NCI-H1694 (cell line): ENCODE measurements around the gene ARHGAP21.

Experiments
- DNase-seq: peaks from one replicate; lab custom pipeline; 2025; lab: John Stamatoyannopoulos, UW

The ARHGAP21 gene

GRCh38 chr10:24574161-24574560 is 149.5 kb downstream of the ARHGAP21 start:
- DNase-seq: no peak

GRCh38 chr10:24571870-24572450 is 151.7 kb downstream of the ARHGAP21 start:
- no peak for DNase-seq

GRCh38 chr10:24570658-24571426 is 152.8 kb downstream of the ARHGAP21 start:
- DNase-seq: no peak

GRCh38 chr10:24569828-24570657 is 153.6 kb downstream of the ARHGAP21 start:
- DNase-seq: no peak

GRCh38 chr10:24569330-24569796 is 154.3 kb downstream of the ARHGAP21 start:
- DNase-seq: no peak

- DNase-seq: no peak
Measured at GRCh38 chr10:24568042-24568441, 155.6 kb downstream of the ARHGAP21 start.

- DNase-seq: no peak
Measured at GRCh38 chr10:24561453-24561852, 162.2 kb downstream of the ARHGAP21 start.

GRCh38 chr10:24556750-24557742 is 166.6 kb downstream of the ARHGAP21 start:
- peak; percentile 13 for DNase-seq

GRCh38 chr10:24556126-24556749 is 167.4 kb downstream of the ARHGAP21 start:
- no peak for DNase-seq

GRCh38 chr10:24554036-24554435 is 169.7 kb downstream of the ARHGAP21 start:
- DNase-seq: no peak

GRCh38 chr10:24553051-24553612 is 170.6 kb downstream of the ARHGAP21 start:
- no peak for DNase-seq

- no peak for DNase-seq
Measured at GRCh38 chr10:24552346-24553016, 171.2 kb downstream of the ARHGAP21 start.

GRCh38 chr10:24551161-24551560 is 172.5 kb downstream of the ARHGAP21 start:
- DNase-seq: no peak

- no peak for DNase-seq
Measured at GRCh38 chr10:24550680-24551079, 173.0 kb downstream of the ARHGAP21 start.

GRCh38 chr10:24545585-24545984 is 178.1 kb downstream of the ARHGAP21 start:
- no peak for DNase-seq

- no peak for DNase-seq
Measured at GRCh38 chr10:24544776-24545175, 178.9 kb downstream of the ARHGAP21 start.

- no peak for DNase-seq
Measured at GRCh38 chr10:24542314-24543270, 181.1 kb downstream of the ARHGAP21 start.

- DNase-seq: no peak
Measured at GRCh38 chr10:24541239-24541753, 182.4 kb downstream of the ARHGAP21 start.

- DNase-seq: no peak
Measured at GRCh38 chr10:24536636-24537035, 187.1 kb downstream of the ARHGAP21 start.
